H9 (cell line): ENCODE measurements around the gene ABHD3. TPM values are rescaled to one million over a fixed set of nuclear protein-coding genes. Genes with fewer than 3 reads are reported as not detected.

ENCODE experiments used
- DNase-seq: peaks from one replicate; pipeline ENCODE4 v3.0.0-alpha.2; 2017
- H2AFZ ChIP-seq: one replicate; pipeline ENCODE4 v1.6.1; 2013; ENCODE audit warnings: mild to moderate bottlenecking, low read length, control low read depth, moderate library complexity
- H2AK5ac ChIP-seq: 2 replicates; pipeline ENCODE4 v1.6.1; 2013; ENCODE audit warnings: low read length, control low read depth, mixed read lengths; ENCODE audit not compliant: insufficient read length
- H2BK120ac ChIP-seq: one replicate; pipeline ENCODE4 v1.6.1; 2013; ENCODE audit warnings: low read depth, mild to moderate bottlenecking, low read length, control low read depth, inconsistent platforms; ENCODE audit not compliant: poor library complexity, severe bottlenecking
- H2BK12ac ChIP-seq: 2 replicates; pipeline ENCODE4 v1.6.1; 2013; ENCODE audit warnings: low read length, control low read depth, mixed read lengths, low read depth; ENCODE audit not compliant: insufficient read length
- H2BK15ac ChIP-seq: 2 replicates; pipeline ENCODE4 v1.6.1; 2013; ENCODE audit warnings: low read depth, low read length, control low read depth
- H2BK20ac ChIP-seq: one replicate; pipeline ENCODE4 v1.6.1; 2013; ENCODE audit warnings: low read depth, mild to moderate bottlenecking, low read length, control low read depth, inconsistent platforms; ENCODE audit not compliant: poor library complexity, severe bottlenecking
- H2BK5ac ChIP-seq: 2 replicates; pipeline ENCODE4 v1.6.1; 2013; ENCODE audit warnings: low read length, control low read depth, mixed read lengths; ENCODE audit not compliant: insufficient read length
- H3K14ac ChIP-seq: 2 replicates; pipeline ENCODE4 v1.6.1; 2013; ENCODE audit warnings: low read length, control low read depth; ENCODE audit not compliant: insufficient read depth
- H3K18ac ChIP-seq: 2 replicates; pipeline ENCODE4 v1.6.1; 2013; ENCODE audit warnings: low read depth, mild to moderate bottlenecking, mixed read lengths, low read length, control low read depth; ENCODE audit not compliant: insufficient read length
- H3K23ac ChIP-seq: 2 replicates; pipeline ENCODE4 v1.6.1; 2013; ENCODE audit warnings: low read length, control low read depth, mixed read lengths, low read depth; ENCODE audit not compliant: insufficient read length
- H3K23me2 ChIP-seq: 2 replicates; pipeline ENCODE4 v1.6.1; 2013; ENCODE audit warnings: low read depth, mild to moderate bottlenecking, mixed read lengths, low read length, control low read depth; ENCODE audit not compliant: insufficient read length, poor library complexity, severe bottlenecking
- H3K27ac ChIP-seq: 2 replicates; pipeline ENCODE4 v1.5.1; 2013; ENCODE audit warnings: low read length, control low read depth, mixed read lengths, low read depth; ENCODE audit not compliant: insufficient read length
- H3K27me3 ChIP-seq: 2 replicates; pipeline ENCODE4 v1.6.1; 2013; ENCODE audit warnings: low read length, control low read depth, inconsistent platforms; ENCODE audit not compliant: insufficient read depth
- H3K4ac ChIP-seq: 2 replicates; pipeline ENCODE4 v1.6.1; 2013; ENCODE audit warnings: low read depth, mild to moderate bottlenecking, control low read depth, inconsistent platforms, low read length, moderate library complexity
- H3K4me1 ChIP-seq: 2 replicates; pipeline ENCODE4 v1.6.1; 2013; ENCODE audit warnings: low read length, control low read depth, inconsistent platforms; ENCODE audit not compliant: insufficient read depth
- H3K4me2 ChIP-seq: 2 replicates; pipeline ENCODE4 v1.6.1; 2013; ENCODE audit warnings: low read length, control low read depth, mixed read lengths; ENCODE audit not compliant: insufficient read length, insufficient read depth
- H3K56ac ChIP-seq: 2 replicates; pipeline ENCODE4 v1.6.1; 2013; ENCODE audit warnings: low read depth, mild to moderate bottlenecking, mixed read lengths, low read length, control low read depth; ENCODE audit not compliant: insufficient read length
- H3K79me1 ChIP-seq: 2 replicates; pipeline ENCODE4 v1.6.1; 2013; ENCODE audit warnings: low read depth, mild to moderate bottlenecking, moderate library complexity, low read length, control low read depth, inconsistent platforms; ENCODE audit not compliant: insufficient read depth, poor library complexity, severe bottlenecking
- H3K79me2 ChIP-seq: 2 replicates; pipeline ENCODE4 v1.6.1; 2013; ENCODE audit warnings: low read length, control low read depth, inconsistent platforms; ENCODE audit not compliant: insufficient read depth
- H3K9ac ChIP-seq: 2 replicates; pipeline ENCODE4 v1.6.1; 2013; ENCODE audit warnings: low read length, control low read depth, mixed read lengths; ENCODE audit not compliant: insufficient read length; ENCODE audit errors: extremely low read depth
- H3K9me3 ChIP-seq: one replicate; pipeline ENCODE4 v1.6.1; 2013; ENCODE audit warnings: low read depth, low read length, inconsistent platforms; ENCODE audit not compliant: control insufficient read depth
- H3T11ph ChIP-seq: one replicate; pipeline ENCODE4 v1.6.1; 2013; ENCODE audit warnings: mild to moderate bottlenecking, low read length, control low read depth, inconsistent platforms
- H4K20me1 ChIP-seq: one replicate; pipeline ENCODE4 v1.6.1; 2013; ENCODE audit not compliant: control insufficient read depth, insufficient read length, insufficient read depth
- H4K5ac ChIP-seq: 2 replicates; pipeline ENCODE4 v1.6.1; 2013; ENCODE audit warnings: low read depth, mild to moderate bottlenecking, mixed read lengths, low read length, control low read depth; ENCODE audit not compliant: insufficient read length
- H4K8ac ChIP-seq: replicated peaks from 2 replicates; pipeline ENCODE4 v1.6.1; 2013; ENCODE audit warnings: low read length, control low read depth, mixed read lengths, low read depth; ENCODE audit not compliant: insufficient read length
- H4K91ac ChIP-seq: 2 replicates; pipeline ENCODE4 v1.6.1; 2013; ENCODE audit warnings: low read depth, mild to moderate bottlenecking, moderate library complexity, mixed read lengths, low read length, control low read depth; ENCODE audit not compliant: insufficient read length
- H3K27ac Mint-ChIP-seq, 3 experiments: 2 replicates in 2 of 3; 3 replicates in 1 of 3; pipeline ENCODE4 v1.8.0; 2020 to 2021; ENCODE audit warnings: mixed read lengths in 3 of 3, mild to moderate bottlenecking in 1 of 3, moderate library complexity in 1 of 3
- H3K27me3 Mint-ChIP-seq: 2 replicates; pipeline ENCODE4 v1.8.0; 2021; ENCODE audit warnings: low read depth, mild to moderate bottlenecking, moderate library complexity, mixed read lengths
- H3K36me3 Mint-ChIP-seq, 3 experiments: 2 replicates in 2 of 3; 3 replicates in 1 of 3; pipeline ENCODE4 v1.8.0; 2020 to 2021; ENCODE audit warnings: low read depth in 3 of 3, mixed read lengths in 3 of 3; ENCODE audit not compliant: insufficient read depth in 1 of 3
- H3K4me1 Mint-ChIP-seq, 2 experiments: 2 replicates each; pipeline ENCODE4 v1.8.0; 2020; ENCODE audit warnings: mixed read lengths in 2 of 2
- H3K4me3 Mint-ChIP-seq, 2 experiments: 2 replicates in 1 of 2; 3 replicates in 1 of 2; pipeline ENCODE4 v1.8.0; 2020 to 2021; ENCODE audit warnings: mild to moderate bottlenecking in 2 of 2, mixed read lengths in 2 of 2, moderate library complexity in 1 of 2
- H3K9me3 Mint-ChIP-seq, 2 experiments: 2 replicates in 1 of 2; 3 replicates in 1 of 2; pipeline ENCODE4 v1.8.0; 2020; ENCODE audit warnings: mild to moderate bottlenecking in 2 of 2, mixed read lengths in 2 of 2, moderate library complexity in 1 of 2
- WGBS: extraction: QIAGEN DNeasy Blood & Tissue Kit; methylation state at CpG from one replicate; pipeline ENCODE4 v1.1.7; 2013; ENCODE audit warnings: missing lambda C conversion rate, low lambda C conversion rate, mixed read lengths; ENCODE audit not compliant: insufficient read length; ENCODE audit errors: extremely low coverage; 5-methylcytosine and 5-hydroxymethylcytosine counted together
- total RNA-seq: library from RNA; stranded (reverse); gene quantifications from 2 replicates; pipeline ENCODE4 v1.2.1, GENCODE V29; 2021
- TF ChIP-seq, protein P1 (sequence below): fragments of 200-600 bp; sonication (generic); conservative IDR thresholded peaks from 3 replicates; pipeline ENCODE4 v1.8.0; 2021; ENCODE audit warnings: antibody characterized with exemption, mild to moderate bottlenecking

The ABHD3 gene
- total RNA-seq, 1 experiment from 2014 or later, result 12.0 TPM

DNA sequence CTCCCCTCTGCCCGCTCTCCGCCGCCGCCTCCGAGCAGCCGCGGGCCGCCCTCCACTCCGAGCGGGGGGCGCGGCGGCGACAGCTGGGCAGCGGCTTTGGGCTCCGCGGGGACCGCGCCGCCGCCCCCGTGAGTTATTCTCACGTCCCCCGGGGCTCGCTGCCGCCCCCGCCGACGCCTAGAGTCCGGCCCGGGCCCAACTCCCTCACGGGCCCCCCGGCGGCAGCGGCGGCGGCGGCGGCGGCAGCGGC, 36.7 kb upstream of the ABHD3 start:
- H3K27ac ChIP-seq, result no peak overlapping the region
- H3K4ac ChIP-seq, result no peak overlapping the region
- H3T11ph ChIP-seq, result no peak overlapping the region
- H2BK12ac ChIP-seq, result no peak overlapping the region
- peaks cover 11% of the 10 kb centered on the region in 2 experiments; a peak in 4 of 5 replicates for H3K9me3 Mint-ChIP-seq
- H2AFZ ChIP-seq, result no peak overlapping the region
- no peak overlapping the region for H2AK5ac ChIP-seq
- H3K4me1 ChIP-seq, result no peaks in the 10 kb centered on the region
- H3K79me2 ChIP-seq, result peaks cover 20% of the 10 kb centered on the region; the same call in 1 of the 2 replicates
- no peaks in the 10 kb centered on the region for H3K9me3 ChIP-seq
- H4K5ac ChIP-seq, result no peak overlapping the region
- no peaks in the 10 kb centered on the region for H3K27me3 ChIP-seq
- H3K36me3 Mint-ChIP-seq, result peaks cover 1 to 14% (median 5%) of the 10 kb centered on the region in 3 experiments
- H3K14ac ChIP-seq, result no peak overlapping the region
- no peak overlapping the region for H3K56ac ChIP-seq
- no peaks in the 10 kb centered on the region for H4K20me1 ChIP-seq
- no peak overlapping the region for H4K91ac ChIP-seq
- H2BK5ac ChIP-seq, result no peak overlapping the region
- H3K4me3 Mint-ChIP-seq, result peak overlapping the region; percentile 92 to 95; a peak in 4 of 5 replicates
- WGBS, result no CpG with 5 or more reads among the region's 41 CpGs
- no peak overlapping the region for H2BK20ac ChIP-seq
- no peak overlapping the region for H3K27ac Mint-ChIP-seq
- H2BK120ac ChIP-seq, result no peak overlapping the region
- H3K23ac ChIP-seq, result no peak overlapping the region
- DNase-seq, result no peak
- H2BK15ac ChIP-seq, result no peak overlapping the region
- TF ChIP-seq, protein P1, sequence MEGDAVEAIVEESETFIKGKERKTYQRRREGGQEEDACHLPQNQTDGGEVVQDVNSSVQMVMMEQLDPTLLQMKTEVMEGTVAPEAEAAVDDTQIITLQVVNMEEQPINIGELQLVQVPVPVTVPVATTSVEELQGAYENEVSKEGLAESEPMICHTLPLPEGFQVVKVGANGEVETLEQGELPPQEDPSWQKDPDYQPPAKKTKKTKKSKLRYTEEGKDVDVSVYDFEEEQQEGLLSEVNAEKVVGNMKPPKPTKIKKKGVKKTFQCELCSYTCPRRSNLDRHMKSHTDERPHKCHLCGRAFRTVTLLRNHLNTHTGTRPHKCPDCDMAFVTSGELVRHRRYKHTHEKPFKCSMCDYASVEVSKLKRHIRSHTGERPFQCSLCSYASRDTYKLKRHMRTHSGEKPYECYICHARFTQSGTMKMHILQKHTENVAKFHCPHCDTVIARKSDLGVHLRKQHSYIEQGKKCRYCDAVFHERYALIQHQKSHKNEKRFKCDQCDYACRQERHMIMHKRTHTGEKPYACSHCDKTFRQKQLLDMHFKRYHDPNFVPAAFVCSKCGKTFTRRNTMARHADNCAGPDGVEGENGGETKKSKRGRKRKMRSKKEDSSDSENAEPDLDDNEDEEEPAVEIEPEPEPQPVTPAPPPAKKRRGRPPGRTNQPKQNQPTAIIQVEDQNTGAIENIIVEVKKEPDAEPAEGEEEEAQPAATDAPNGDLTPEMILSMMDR, result no peak
- peaks cover 3% of the 10 kb centered on the region for H3K23me2 ChIP-seq
- peaks cover 3% of the 10 kb centered on the region for H3K27me3 Mint-ChIP-seq
- H3K79me1 ChIP-seq, result no peaks in the 10 kb centered on the region
- H3K4me2 ChIP-seq, result peak overlapping the region; percentile 95
- H4K8ac ChIP-seq, result no peak overlapping the region
- peaks cover 42 to 48% of the 10 kb centered on the region in 2 experiments for H3K4me1 Mint-ChIP-seq
- H3K9ac ChIP-seq, result no peak overlapping the region
- H3K18ac ChIP-seq, result no peak overlapping the region
